ENCODE measurements around the gene TMEM94. TPM values are rescaled to one million over a fixed set of nuclear protein-coding genes. Genes with fewer than 3 reads are reported as not detected.
"Not testable (repeated sequence)": the region's sequence is repeated elsewhere in the genome, so short reads cannot be mapped to it uniquely, and the experiment has no call there.

Gene TMEM94
- total RNA-seq, 1 donor from 2014 or later = 17.2 TPM

DNA sequence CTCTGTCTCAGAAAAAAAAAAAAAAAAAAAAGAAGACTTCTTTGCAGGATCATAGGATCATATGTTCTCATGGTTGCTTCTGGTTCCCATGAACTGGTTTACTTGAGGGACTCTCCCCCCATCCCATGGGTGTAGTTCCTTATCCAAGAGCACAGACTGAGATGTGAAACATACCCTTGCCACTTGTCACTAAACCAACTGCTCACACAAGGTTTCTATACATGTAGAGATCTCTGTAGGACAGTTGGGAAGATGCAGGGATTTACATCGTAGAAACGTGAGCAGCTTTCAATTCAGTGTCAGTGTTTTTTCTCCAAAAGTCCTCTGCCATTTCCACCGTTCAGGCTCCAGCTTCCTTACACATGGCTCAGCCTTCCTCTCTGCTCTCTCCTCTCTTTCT is 11.1 kb upstream of the TMEM94 start:
- DNase-seq (ENCODE audit: low read depth in 2 of 2) = no peak

DNA sequence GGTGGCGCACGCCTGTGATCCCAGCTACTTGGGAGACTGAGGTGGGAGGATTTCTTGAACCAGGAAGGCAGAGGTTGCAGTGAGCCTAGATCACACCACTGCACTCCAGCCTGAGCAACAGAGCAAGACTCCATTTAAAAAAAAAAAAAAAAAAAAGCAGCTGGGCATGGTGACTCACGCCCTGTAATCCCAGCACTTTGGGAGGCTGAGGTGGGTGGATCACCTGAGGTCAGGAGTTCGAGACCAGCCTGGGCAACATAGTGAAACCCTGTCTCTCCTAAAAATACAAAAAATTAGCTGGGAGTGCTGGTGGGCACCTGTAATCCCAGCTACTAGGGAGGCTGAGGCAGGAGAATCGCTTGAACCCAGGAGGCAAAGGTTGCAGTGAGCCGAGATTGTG is 10.5 kb upstream of the TMEM94 start:
- DNase-seq (ENCODE audit: low read depth in 2 of 2) = not testable (repeated sequence)

DNA sequence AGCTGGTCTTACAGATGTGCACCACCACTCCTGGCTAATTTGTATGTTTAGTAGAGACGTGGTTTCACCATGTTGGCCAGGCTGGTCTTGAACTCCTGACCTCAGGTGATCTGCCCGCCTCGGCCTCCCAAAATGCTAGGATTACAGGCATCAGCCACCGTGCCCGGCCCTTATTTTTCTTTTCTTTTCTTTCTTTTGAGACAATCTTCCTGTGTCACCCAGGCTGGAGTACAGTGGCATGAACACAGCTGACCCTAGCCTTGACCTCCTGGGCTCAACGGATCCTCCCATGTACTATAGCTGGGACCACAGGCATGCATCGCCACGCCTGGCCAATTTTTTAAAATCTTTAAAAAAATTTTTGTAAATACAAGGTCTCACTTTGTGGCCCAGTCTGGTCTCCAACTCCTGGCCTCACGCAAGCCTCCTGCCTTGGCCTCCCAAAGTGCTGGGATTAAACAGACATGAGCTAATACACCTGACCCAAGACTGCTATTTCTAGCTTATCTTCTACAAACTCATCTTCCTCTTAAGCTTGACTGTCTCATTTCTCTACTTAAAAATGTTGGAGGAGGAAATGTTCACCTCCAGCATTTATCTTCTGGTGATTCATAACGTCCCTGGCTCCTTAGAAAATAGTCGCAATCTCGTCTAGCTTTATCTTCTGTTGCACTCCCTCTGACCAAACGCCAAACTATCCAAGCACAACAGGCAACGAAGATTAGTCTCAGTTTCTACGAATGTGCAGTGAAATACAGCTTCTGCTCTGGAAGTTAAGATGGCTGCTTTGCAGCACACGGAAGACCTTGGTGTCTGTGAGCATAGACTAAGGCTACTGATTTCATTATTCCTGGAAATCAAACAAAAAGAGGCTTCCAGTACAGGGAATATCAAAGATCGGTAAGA is 8.2 kb upstream of the TMEM94 start:
- no peak for DNase-seq (ENCODE audit: low read depth in 2 of 2)

DNA sequence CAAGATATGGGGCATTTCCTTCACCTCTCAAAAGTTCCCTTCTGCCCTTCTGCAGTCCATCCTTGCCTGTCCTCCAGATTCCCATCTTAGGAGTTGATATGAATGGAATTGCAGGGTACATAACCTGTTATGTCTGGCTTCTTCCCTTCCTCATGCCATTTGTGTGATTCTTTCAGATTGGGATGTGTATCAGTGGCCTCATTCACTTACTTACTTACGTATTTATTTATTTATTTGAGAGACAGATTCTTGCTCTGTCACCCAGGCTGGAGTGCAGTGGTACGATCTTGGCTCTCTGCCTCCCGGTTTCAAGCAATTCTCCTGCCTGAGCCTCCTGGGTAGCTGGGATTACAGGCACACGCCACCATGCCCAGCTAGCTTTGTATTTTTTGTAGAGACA is 6.2 kb upstream of the TMEM94 start:
- no peak for DNase-seq (ENCODE audit: low read depth in 2 of 2)

DNA sequence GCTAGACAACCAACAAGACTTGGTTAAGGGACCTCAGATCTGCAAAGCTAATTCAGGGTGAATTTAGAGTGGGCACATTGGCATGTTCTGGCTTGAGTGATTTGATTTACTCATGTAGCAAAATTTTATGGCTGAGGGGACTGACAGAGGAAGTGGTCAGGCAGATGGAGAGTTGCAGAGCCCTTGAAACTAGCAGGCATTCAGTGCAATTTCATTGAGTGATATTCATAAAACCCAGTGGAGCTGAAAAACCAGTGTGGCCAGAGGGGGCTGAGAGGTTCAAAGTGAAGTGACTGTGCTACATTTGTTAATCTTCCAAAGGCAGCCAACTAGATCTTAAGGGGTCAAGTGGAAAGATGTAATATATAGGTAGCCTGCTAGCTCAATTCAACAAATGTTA is 2.2 kb upstream of the TMEM94 start:
- DNase-seq (ENCODE audit: low read depth in 2 of 2) = no peak

DNA sequence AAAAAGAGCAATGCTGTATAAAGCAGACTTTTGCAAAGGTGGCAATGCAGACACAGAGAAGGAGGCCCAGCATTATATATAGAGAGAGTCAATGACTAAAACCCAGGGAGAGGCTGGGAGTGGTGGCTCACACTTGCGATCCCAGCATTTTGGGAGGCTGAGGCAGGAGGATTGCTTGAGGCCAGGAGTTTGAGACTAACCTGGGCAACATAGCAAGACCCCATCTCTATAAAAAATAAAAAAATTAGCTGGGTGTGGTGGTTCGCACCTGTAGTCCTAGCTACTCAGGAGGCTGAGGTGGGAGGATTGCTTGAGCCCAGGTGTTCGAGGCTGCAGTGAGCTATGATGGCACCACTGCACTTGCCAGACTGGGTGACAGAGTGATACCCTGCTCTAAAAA is 1.8 kb upstream of the TMEM94 start:
- DNase-seq (ENCODE audit: low read depth in 2 of 2) = not testable (repeated sequence)

DNA sequence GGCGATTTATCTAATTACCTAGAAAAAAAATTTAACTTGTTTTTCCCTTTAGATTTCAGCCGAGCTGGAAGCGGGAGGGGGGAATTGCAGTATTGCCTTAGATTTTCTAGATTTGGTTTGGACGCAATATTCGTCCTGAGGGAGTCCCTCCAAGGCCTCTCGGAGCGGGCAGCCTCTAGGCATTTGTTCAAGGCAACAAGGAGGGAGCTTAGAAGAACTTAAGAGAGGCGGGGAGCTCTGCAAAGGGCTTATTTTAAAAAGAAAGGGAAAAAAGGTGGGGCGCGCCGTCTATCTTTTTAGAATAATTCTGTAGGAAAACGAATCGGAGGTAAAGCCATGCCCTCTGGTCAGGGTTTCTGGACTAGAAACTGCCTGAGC is 407 bp upstream of the TMEM94 start:
- no peak for DNase-seq (ENCODE audit: low read depth in 2 of 2)

DNA sequence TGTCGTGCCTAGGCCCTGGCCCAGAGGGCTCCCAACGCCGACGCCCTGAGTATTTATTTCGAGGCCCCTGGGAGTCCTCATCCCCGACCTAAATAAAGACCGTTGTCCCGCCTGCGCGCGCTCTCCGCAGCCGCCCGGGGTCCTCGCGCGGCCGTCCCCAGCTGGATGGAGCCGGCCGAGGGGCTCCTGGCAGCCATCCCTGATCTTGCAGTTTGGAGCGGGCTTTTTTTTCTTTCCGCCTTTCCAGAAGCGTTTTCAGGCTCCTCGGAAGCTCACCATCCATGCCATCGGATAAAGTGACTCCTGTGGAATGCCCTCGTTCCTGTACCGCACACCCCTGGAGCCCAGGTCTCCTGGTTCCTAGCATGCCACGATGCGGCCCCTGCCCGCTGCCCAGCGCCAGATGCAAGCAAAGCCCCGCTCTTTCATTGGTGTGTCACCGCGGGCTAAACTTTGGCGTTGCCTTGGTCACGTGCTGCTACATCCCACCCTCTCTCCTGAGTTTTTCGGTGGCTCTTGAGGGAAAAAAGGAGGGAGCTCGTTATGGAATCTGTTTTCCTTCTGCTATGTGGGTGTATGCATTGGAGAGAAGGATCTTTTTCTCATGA is 716 bp downstream of the TMEM94 start:
- DNase-seq (ENCODE audit: low read depth in 2 of 2) = peak in 1 of 2 donors; percentile 51

DNA sequence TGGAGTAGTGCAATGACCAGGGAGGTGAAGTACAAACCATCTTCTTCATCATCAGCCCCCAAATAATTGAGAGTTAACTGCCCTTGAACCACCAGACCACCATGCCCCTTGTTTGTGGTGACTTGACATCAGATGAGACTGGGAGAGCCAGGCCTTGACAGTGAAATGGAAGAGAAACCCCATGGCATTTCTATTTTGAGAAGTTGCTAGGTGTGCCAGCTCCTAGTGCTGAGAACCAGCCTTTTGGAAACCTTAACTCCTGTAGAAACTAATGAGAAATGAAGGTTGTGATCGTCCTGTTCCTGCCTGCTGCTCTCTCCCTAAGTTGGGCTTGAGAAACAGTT is 2.8 kb downstream of the TMEM94 start:
- DNase-seq (ENCODE audit: low read depth in 2 of 2) = no peak

DNA sequence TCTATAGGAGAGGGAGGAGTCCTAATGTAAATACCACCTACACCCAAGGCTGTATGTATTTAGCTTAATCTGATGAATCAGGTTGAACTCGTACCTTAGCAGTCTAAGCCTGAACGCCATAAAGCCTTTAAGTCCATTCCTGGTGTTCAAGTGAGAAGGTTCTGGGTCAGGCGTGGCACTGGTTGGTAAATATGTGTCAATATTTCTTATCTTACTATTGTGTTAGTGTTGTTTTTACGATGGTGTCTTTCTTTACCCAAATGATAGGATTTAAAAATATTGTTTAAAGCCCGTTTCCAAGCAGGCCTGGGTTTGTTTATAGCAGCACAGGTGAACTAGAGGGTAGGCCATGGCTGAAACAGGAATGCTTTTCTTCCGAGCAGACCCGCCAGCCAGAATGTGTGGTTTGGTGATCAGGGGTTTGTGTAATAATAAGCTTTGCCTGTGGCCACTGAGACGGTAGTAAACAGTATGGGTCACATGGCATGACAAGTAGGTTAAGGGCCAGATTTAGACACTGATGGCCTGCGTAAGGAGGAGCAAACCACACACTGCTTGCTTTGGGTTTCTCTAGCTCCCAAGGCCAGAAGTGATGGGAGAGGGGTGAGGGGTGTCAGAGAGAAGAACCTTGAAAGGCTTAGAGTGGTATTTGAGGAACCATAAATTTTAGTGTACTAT is 3.3 kb downstream of the TMEM94 start:
- no peak for DNase-seq (ENCODE audit: low read depth in 2 of 2)

DNA sequence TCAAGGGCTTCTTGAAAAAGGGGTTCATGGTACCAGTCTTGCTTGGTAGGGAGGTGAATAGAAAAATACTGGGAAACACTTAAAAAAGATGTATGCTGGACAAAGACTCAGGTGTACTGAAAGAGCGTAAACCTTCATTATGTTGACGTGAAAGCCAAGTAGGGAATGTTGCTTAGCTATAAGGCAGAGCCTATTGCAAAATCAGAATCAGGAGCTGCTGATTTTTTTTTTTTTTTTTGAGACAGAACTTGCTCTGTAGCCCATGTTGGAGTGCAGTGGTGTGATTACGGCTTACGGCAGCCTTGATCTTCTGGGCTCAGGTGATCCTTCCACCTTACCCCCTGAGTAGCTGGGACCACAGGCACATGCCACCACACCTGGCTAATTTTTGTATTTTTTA is 3.9 kb downstream of the TMEM94 start:
- no peak for DNase-seq (ENCODE audit: low read depth in 2 of 2)

DNA sequence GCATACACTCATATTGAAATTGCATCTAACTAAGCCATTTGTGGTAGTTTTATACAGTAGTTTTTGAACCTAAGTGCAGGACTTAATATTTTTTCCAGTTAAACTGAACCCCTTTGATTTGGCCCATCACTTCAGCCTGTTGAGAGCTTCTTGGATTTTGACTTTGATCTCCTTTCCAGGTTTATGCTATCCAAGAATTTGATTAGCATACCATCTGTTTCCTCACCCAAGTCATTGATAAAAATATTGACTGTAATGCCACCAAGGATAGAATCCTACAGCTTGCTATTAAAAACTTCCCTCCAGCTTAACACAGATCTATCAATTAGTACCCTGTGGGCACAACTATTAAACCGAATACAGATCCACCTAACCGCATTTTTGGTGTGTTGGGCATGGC is 7.2 kb downstream of the TMEM94 start:
- DNase-seq (ENCODE audit: low read depth in 2 of 2) = no peak

DNA sequence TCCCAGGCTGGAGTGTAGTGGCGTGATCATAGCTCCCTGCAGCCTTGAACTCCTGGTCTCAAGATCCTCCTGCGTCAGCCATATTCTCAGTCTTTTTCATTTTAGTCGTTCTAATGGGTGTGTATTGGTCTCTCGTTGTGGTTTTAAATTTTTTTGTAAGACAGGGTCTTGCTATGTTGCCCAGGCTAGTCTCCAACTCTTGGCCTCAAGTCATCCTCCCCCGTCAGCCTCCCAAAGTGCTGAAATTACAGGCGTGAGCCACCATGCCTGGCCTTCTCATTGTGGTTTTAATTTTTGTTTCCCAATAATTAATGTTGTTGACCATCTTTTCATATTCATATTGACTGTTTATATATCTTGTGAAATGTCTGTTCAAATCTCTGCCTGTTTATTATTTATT is 8.6 kb downstream of the TMEM94 start:
- DNase-seq (ENCODE audit: low read depth in 2 of 2) = no peak

DNA sequence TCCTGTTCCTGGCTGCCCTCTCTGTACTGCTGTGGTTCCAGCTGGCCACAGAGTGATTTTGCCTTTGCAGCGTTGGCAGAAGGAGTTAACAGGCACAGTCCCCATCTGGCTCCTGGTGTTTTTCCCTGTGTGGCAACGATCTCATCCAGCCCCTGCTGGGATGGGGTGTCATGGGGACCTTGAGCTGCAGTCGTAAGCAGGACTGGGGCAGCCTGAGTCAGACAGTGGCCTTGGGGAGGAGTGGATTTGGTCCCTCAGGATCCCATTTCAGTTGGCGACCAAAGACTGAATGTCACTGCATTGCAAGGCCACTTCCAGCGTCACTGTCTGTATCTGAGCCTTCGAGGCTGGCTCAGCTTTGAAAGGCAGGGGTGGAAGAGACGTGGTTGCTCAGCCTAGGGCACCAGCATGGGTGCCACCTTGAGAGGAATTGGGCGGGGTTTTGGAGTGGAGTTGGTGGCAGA is 11.9 kb downstream of the TMEM94 start:
- no peak for DNase-seq (ENCODE audit: low read depth in 2 of 2)

DNA sequence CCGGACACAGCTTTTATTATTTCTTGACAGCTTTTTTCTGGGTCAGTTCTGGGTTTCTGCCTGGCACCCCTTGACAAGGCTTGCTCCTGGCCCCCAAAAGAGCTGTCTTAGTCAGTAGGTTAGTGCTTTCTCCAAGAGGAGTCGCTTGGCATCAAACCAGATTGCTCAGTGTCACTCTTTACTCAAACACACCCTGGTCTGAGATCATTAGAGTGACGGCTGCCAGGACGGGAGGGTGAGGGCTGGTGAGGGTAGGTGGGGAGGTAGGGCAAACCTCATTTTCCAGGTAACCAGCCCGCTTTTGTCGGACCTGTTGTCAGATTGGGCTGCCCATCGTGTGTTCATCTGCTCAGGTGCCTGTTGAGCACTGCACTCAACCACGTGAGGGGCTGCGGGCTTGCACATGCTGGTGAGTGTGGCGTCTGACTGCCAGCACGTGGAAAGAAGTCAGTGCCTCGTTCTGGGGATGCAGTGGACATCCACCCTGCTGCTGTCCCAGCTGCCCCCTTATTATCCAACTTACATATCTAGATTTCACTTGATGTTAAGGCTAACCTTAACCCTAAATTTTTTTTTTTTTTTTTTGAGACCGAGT is 12.4 kb downstream of the TMEM94 start:
- no peak for DNase-seq (ENCODE audit: low read depth in 2 of 2)

DNA sequence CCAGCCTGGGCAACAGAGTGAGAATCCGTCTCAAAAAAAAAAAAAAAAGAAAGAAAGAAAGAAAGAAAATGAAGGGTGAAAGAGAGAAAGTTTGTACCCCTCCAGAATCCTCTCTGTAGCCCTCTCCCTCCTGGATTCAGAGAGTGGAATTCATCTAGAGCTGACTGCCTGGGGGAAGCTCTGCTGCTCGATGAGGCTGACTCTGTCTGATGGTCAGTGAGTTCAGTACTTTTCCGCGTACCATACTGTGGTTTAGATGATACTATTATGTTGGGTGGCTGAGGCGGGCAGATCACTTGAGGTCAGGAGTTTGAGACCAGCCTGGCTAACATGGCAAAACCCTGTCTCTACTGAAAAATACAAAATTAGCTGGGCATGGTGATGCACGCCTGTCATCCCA is 14.8 kb downstream of the TMEM94 start:
- no peak for DNase-seq (ENCODE audit: low read depth in 2 of 2)

DNA sequence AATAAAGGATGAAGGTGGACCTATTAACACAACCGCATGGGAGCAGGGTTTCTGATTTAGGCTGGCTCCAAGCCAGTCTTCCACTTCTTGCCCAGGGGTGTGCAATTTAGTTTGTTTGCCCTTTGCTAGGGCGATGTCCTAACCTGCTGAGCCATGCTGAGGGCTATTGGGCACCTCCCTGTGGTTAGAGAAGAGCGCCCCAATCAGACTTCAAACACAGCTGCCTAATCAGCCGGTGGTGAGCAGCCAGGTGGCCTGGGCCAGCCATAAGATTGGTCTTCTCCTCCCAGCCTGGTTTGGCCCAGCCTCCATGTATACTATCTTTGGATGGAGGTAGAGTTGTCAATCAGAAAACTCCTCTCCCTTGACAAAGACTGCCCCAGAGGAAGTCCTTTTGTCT is 15.7 kb downstream of the TMEM94 start:
- DNase-seq (ENCODE audit: low read depth in 2 of 2) = no peak

DNA sequence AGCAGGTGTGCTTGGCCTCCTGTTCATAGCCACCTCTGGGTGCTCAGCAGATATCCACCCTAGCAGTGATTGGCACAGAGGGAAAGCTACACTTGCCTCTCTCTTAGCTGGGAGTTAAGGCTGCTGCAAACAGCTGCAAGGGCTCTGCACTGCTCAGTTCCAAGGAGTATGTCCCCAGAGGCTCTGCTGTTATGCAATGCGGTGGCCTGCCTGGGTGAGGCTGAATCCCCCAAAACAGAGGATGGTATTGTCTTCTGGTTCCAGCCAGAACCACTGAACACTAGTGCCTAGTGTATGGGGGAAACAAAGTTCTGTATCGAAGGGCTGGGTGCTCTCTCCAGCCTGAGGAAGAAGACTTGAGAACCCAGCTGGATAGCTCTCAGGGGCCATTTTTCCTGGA is 16.8 kb downstream of the TMEM94 start:
- no peak for DNase-seq (ENCODE audit: low read depth in 2 of 2)

DNA sequence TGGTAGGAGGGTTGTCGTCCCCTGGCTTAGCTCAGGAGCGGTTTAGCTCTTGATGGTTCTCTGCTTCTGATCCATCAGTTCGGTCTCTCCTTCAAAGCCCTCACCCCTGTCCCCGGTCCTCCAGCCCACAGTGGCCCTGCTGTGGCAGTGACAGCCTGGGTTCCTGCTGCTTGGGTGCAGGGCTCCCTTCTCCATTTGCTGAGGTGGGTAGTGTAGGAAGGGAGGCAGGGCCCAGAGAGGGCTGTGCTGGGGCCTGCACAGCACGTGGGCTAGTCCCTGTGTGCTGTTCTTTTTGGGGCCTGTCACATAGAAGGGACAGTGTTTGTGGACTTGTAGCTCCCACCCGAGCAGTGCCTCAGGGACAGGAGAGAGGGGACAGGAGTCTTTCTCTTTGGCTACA is 18.3 kb downstream of the TMEM94 start:
- DNase-seq (ENCODE audit: low read depth in 2 of 2) = no peak

DNA sequence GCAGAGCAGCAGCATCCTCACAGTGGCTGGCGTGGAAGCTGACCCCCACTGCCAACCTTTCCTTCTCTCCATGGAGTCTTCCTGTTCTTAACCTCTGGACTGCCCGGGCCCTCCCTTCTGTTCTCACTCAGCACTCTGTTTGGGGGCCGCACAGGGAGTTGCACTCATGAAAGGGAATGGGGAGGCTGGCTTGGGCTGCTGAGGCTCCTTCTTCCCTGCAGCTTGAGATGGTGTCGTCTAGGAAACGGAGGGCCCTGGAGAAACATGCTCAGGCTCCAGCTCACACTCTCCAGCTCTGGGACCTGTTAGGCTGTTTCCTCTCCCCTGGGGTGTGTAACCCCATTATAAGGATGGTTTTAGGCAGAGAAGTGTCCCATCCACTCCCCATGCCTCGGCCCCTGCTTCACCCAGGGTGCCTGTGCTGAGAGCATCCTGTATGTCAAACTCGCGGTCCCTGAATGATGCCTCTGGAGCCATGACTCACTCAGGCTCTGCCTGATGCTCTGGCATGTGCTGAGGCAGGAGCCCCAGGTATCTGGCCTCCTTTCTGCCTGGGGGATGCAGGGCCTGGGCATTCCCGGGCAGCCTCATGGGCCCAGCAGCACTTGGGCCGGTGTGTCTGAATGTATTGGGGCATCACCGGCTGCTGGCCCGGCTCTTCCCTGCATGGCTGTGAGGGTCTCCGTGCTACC is 18.9 kb downstream of the TMEM94 start:
- DNase-seq (ENCODE audit: low read depth in 2 of 2) = peak in 1 of 2 donors; percentile 12

DNA sequence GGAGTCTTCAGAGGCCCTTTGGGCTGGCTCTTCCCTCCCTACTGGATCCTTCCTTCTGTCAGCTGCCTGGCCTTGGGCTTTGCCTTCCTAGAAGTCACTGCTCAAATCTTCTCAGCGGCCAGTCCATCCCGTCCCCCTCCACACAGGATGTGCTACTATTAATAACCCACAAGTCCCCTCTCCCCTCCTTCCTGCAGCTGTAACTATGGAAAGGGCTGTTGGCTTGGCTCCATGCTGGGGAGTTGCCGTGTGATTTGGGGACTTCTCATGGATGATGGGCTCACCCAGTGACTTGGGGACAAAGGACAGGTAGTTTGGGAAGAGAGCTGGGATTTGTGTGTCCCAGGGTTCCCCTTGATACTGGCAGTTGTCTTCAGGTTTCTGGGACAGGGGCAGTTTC is 19.4 kb downstream of the TMEM94 start:
- peak in 1 of 2 donors; percentile 44 for DNase-seq (ENCODE audit: low read depth in 2 of 2)

DNA sequence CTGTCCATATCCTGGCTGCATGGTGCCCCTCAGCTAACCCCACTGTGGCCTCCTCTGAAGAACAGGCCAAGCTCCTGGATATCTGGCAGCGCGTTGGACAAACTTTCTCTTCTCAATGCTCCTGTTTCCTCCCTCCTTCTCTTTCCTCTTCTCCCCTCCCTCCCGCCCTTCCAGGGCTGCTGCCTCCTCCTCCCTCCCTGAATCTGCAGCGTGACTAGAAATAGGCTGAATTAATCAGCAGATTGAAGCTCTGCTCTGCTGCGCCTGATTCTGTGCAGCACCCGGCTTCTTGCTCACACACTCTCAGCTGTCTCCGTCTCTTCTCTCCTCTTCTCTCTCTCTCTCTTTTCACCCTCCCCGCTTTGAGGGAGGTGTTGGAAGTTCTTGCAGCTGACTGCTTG is 19.8 kb downstream of the TMEM94 start:
- no peak for DNase-seq (ENCODE audit: low read depth in 2 of 2)
